GM12864 (cell line): ENCODE results near the gene TFE3.

Experiments used
- DNase-seq: peaks from one replicate; pipeline ENCODE4 v3.0.0-alpha.2; 2011; ENCODE audit warnings: low read depth
- H3K4me3 ChIP-seq: 2 replicates; pipeline ENCODE4 v1.5.1; 2011; ENCODE audit warnings: mild to moderate bottlenecking, low read depth, low read length, control low read depth
- CTCF ChIP-seq: IDR thresholded peaks from 2 replicates; pipeline ENCODE4 v1.5.1; 2011; ENCODE audit warnings: low read depth, mild to moderate bottlenecking, moderate library complexity, low read length, control low read depth, inconsistent platforms; ENCODE audit errors: missing control alignments

The TFE3 gene, protein sequence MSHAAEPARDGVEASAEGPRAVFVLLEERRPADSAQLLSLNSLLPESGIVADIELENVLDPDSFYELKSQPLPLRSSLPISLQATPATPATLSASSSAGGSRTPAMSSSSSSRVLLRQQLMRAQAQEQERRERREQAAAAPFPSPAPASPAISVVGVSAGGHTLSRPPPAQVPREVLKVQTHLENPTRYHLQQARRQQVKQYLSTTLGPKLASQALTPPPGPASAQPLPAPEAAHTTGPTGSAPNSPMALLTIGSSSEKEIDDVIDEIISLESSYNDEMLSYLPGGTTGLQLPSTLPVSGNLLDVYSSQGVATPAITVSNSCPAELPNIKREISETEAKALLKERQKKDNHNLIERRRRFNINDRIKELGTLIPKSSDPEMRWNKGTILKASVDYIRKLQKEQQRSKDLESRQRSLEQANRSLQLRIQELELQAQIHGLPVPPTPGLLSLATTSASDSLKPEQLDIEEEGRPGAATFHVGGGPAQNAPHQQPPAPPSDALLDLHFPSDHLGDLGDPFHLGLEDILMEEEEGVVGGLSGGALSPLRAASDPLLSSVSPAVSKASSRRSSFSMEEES

GRCh38 chrX:49043220-49043986, at the start of gene TFE3:
TSS of gene TFE3 (minus strand) at chrX:49043357. CDS start at chrX:49043226, 131 bp downstream.
- peak; percentile 94 for DNase-seq
- peak; percentile 53 for TF ChIP-seq CTCF
- H3K4me3 ChIP-seq, result peak within 1 kb of the TSS; percentile 84

- no peak for TF ChIP-seq CTCF
- H3K4me3 ChIP-seq, result no peak overlapping the region
- no peak for DNase-seq
These were observed 46.4 kb upstream of the TFE3 start for GRCh38 chrX:49089553-49089952.

DNA sequence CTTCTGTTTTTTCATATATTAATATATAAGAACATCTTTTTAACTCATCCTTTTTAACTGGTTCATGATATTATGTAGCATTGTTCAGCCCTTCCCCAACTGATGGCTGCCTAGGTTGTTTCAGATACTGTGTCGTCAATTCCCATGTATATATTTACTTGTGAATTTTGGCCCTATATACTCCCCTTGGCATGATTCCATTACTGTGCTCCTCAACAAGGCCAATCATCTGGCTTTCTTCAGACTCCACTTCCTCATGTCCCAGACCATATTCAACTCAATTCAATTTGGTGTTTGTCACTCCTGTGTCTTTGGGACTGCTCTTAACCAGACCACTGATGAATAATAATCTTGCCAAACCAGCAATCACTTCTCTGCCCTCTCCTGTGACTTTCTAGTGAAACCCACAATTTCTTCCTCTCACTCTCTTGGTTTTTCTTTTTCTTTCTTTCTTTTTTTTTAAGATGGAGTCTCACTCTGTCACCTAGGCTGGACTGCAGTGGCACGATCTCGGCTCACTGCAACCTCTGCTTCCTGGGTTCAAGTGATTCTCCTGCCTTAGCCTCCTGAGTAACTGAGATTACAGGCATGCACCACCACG, 39.2 kb upstream of the TFE3 start:
- DNase-seq, result no peak
- TF ChIP-seq CTCF, result no peak
- H3K4me3 ChIP-seq, result no peak overlapping the region

DNA sequence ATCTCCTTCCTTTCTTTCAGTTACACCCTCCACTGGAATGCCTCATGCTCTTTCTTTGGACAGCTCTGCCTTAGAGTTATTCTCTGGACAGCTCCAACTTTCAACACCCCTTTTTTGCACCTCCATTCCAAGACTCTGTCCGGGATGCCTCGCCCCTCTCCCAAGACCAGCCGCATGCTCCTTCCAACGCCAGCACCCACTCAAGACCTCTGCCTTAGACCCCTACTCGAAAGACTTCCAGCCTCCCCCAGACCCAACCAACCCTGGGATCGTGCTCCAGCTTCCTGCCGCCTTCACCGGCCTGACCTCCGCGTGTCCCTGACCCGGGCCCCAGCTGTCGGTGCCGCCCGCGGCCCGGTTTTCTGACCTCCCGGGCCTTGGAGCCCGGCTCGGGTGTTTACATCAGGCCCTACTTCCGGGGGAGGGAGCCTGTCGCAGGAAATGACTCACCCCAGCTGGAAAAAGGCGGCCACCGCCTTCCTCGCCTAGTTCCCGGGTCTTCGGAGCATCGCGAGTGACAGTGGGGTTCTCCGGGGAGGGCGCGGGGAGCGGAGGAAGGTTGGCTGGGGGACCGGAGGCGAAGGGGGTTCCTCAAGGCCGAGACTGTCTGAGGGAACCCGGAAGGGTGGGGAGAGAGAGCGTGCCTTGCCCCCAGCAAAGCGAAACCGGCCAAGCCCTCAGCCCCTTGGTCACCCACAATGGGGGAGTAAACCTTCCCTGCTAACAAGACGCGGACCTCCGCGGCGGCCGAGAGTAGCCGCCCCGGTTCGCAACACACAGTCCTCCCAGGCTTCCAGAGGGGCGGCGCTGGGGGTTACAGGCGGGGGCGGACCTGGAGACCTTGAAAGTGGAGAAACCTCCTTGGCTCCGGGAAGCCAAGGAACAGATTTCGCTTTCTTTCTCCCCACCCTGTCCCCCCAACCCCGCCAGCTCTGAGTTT, 36.6 kb upstream of the TFE3 start, which contains the start of gene WDR45:
WDR45 (minus strand) TSS at position 399 of the 940 bp plus-strand sequence. CDS start 1,792 bp downstream, outside the sequence.
- peak; percentile 18 for DNase-seq
- H3K4me3 ChIP-seq, result peak within 1 kb of the TSS; percentile 72
- no peak for TF ChIP-seq CTCF

DNA sequence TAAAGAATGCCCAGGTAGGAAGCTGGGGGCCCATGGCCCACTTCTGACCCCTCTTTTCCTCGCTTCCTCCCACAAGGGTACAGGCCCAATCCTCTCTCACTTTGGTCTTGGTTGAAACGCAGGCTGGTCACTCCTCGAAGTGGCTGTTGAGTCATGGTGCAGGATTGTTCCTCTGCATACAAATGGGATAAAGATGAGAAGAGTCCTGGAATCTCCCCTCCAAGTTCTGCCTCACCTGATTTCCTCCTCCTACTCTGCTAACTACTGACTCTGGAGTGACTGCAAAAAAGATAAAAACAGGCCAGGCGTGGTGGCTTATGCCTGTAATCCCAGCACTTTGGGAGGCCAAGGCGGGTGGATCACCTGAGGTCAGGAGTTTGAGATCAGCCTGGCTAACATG, 34.8 kb upstream of the TFE3 start:
- no peak for TF ChIP-seq CTCF
- no peak for DNase-seq
- no peak overlapping the region for H3K4me3 ChIP-seq

GRCh38 chrX:49075347-49075746, 32.2 kb upstream of the TFE3 start:
- TF ChIP-seq CTCF, result peak; percentile 17
- no peak for DNase-seq
- no peak overlapping the region for H3K4me3 ChIP-seq
